Stimulated activated CD4-positive, alpha-beta T cell treated with anti-CD3 and anti-CD28 coated beads, Interleukin-15, amount 100 ng/mL, for 24 hours (primary cell): ENCODE results near the gene CHST4.
"Not testable (repeated sequence)": the region's sequence is repeated elsewhere in the genome, so short reads cannot be mapped to it uniquely, and the experiment has no call there.

Source experiments
- DNase-seq: peaks from one replicate; pipeline ENCODE4 v3.0.0-alpha.2; 2020

The CHST4 gene

DNA sequence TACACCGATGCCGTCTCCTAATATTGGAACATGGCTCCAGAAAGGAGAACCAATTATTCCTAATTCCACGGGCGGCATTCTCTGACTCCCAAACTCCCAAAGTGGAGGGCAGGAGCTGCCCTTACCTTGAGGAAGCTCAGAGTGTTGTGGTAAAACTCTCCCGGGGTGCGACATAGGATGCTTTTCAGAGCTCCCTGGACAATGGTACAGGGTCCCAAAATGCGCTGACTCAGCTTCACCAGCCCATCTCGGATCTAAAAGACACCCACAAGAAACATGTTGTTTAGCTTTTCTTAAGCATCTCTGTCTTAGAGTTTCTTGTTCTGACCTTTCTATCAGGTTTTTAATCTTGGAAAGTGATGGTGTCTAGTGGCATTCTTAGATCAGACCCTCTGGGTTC, 43.9 kb downstream of the CHST4 start:
- no peak for DNase-seq

DNA sequence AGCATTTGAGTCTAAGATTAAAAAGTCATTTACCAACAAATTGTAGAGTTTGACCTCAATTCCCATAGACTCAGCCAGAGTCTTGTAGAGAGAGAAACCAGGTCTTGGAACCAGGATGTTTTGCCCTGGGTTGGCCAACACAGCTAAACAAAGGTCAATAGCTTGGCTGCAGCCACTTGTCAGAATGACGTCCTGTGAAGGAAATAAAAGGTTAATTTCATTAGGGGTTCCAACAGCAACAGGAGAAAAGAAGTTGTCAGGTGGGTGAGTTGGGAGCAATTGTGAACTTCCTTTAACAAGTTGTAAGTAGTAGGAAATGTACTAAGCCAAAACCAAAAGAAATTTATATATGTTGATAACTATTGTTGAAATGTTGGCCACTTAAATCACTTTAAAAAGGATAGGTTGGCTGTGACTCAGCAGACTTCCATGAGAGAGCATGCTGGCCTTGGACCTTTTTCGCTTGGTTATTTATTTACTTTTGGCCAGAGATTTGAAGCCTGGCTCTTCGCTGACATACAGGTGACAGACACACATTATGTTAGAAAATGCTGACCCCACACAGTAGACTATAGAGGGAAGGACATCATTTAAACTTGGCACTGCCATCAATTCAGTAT, 46.4 kb downstream of the CHST4 start:
- DNase-seq = no peak

GRCh38 chr16:71573387-71574094, 47.3 kb downstream of the CHST4 start:
- DNase-seq = no peak

GRCh38 chr16:71574702-71575101, 48.5 kb downstream of the CHST4 start:
- no peak for DNase-seq

DNA sequence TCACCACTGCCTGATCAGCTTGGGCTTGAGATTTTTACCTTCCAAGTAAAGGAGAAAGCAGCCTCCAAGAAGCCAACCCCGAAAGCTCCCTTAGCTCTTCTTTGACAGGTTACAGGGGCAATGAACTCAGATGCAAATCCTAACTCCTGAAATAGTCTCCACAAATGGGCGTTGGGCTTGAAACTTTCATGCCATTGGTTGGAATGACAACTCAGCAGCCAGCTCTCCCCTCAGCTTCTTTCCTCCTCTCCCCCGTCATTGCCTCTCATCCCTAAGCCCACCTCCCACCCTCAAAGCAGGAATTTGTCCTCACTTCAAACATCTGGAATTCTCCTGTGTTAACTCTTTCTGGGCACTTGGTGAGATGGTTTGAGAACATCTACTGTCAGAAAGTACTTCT, 50.7 kb downstream of the CHST4 start, which contains the start of gene TAT:
TAT (minus strand) TSS at position 122 of the 400 bp plus-strand sequence. CDS start 677 bp downstream, outside the sequence.
- DNase-seq = no peak

DNA sequence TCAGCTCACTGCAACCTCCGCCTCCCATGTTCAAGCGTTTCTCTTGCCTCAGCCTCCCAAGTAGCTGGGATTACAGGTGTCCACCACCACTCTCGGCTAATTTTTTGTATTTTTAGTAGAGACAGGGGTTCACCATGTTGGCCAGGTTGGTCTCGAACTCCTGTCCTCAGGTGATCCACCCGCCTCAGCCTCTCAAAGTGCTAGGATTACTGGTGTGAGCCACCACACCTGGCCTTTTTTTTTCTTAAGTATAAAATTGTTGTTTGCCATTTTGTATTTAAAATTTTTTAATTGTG, 56.3 kb downstream of the CHST4 start:
- not testable (repeated sequence) for DNase-seq

DNA sequence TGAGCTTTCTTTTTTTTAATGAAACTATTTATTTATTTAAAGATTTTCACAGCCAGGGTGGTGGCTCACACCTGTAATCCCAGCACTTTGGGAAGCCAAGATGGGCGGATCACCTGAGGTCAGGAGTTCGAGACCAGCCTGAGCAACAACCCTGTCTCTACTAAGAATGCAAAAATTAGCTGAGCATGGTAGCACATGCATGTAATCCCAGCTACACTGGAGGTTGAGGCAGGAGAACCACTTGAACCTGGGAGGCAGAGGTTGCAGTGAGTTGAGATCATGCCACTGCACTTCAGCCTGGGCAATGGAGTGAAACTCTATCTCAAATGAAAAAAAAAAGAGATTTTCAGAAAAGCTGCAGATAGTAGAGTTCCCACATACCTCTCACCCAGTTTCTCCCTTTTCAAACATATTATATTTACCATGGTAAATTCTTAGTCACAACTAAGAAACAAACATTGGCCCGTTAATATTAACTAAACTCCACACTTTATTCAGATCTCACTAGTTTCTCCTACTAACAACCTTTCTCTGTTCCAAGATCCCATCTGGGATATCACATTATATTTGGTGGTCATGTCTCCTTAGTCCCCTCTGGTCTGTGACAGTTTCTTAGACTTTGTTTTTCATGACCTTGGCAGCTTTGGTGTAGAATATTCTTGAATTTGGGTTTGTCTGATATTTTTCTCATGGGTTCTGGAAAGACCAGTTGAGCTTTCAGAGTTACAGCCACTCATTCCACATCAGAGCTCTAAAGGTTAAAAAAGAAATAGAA, 58.5 kb downstream of the CHST4 start:
- no peak for DNase-seq

GRCh38 chr16:71585318-71585703, 59.1 kb downstream of the CHST4 start:
- DNase-seq = no peak
